GM19351 (cell line): ENCODE data around the gene LRSAM1.
"Not testable (repeated sequence)": the region's sequence is repeated elsewhere in the genome, so short reads cannot be mapped to it uniquely, and the experiment has no call there.

Source experiments
- ATAC-seq: cut with Tn5 transposase; IDR thresholded peaks from one replicate; pipeline ENCODE4 v1.9.1; 2021; ENCODE audit warnings: mild to moderate bottlenecking, moderate library complexity; ENCODE audit not compliant: unreplicated experiment

Gene LRSAM1

GRCh38 chr9:127455324-127455992 is 4.1 kb downstream of the LRSAM1 start:
- no peak for ATAC-seq

GRCh38 chr9:127457191-127457878 is 6.0 kb downstream of the LRSAM1 start:
- no peak for ATAC-seq

- ATAC-seq, result no peak
Measured at GRCh38 chr9:127458921-127459320, 7.6 kb downstream of the LRSAM1 start.

GRCh38 chr9:127463382-127463781 is 12.1 kb downstream of the LRSAM1 start:
- ATAC-seq, result no peak

- no peak for ATAC-seq
Measured at GRCh38 chr9:127463911-127464310, 12.6 kb downstream of the LRSAM1 start.

- not testable (repeated sequence) for ATAC-seq
Measured at GRCh38 chr9:127466407-127466917, 15.2 kb downstream of the LRSAM1 start.

GRCh38 chr9:127467621-127468020 is 16.3 kb downstream of the LRSAM1 start:
- ATAC-seq, result no peak

- no peak for ATAC-seq
Measured at GRCh38 chr9:127470662-127471061, 19.4 kb downstream of the LRSAM1 start.

GRCh38 chr9:127473501-127473900 is 22.2 kb downstream of the LRSAM1 start:
- no peak for ATAC-seq

- no peak for ATAC-seq
Measured at GRCh38 chr9:127473932-127474331, 22.6 kb downstream of the LRSAM1 start.

- no peak for ATAC-seq
Measured at GRCh38 chr9:127474592-127474991, 23.3 kb downstream of the LRSAM1 start.

GRCh38 chr9:127479507-127480081 is 28.3 kb downstream of the LRSAM1 start:
- ATAC-seq, result no peak

GRCh38 chr9:127482662-127483061 is 31.4 kb downstream of the LRSAM1 start:
- ATAC-seq, result no peak

GRCh38 chr9:127485995-127486394 is 34.7 kb downstream of the LRSAM1 start:
- ATAC-seq, result no peak

- no peak for ATAC-seq
Measured at GRCh38 chr9:127488946-127489345, 37.6 kb downstream of the LRSAM1 start.

- ATAC-seq, result no peak
Measured at GRCh38 chr9:127489471-127490115, 38.3 kb downstream of the LRSAM1 start.

GRCh38 chr9:127490535-127491230 is 39.4 kb downstream of the LRSAM1 start:
- no peak for ATAC-seq

GRCh38 chr9:127491516-127491915 is 40.2 kb downstream of the LRSAM1 start:
- no peak for ATAC-seq

- no peak for ATAC-seq
Measured at GRCh38 chr9:127492616-127493015, 41.3 kb downstream of the LRSAM1 start.

- ATAC-seq, result no peak
Measured at GRCh38 chr9:127493592-127494303, 42.4 kb downstream of the LRSAM1 start.
